SK-N-SH treated with all-trans-retinoic acid at 6 μM for 48 hours (cell line): ENCODE results near the gene LAMA5.

Experiments used
- ATAC-seq: fragments of 200-7000 bp; cut with Tn5 transposase; 3 replicates; pipeline ENCODE4 v1.9.1; 2020; ENCODE audit warnings: mild to moderate bottlenecking, moderate library complexity
- ARNTL ChIP-seq: fragments of 450-650 bp; formaldehyde crosslinking; IDR thresholded peaks from 2 replicates; pipeline ENCODE4 v1.5.0; 2020; ENCODE audit warnings: low read depth, mild to moderate bottlenecking, moderate library complexity, borderline replicate concordance
- BACH2 ChIP-seq: fragments of 250-450 bp; sonication (Bioruptor Pico); IDR thresholded peaks from 2 replicates; pipeline ENCODE4 v1.9.0; 2021; ENCODE audit warnings: mild to moderate bottlenecking, borderline replicate concordance
- CREB5 ChIP-seq: fragments of 250-450 bp; sonication (Bioruptor Pico); IDR thresholded peaks from 2 replicates; pipeline ENCODE4 v1.5.1; 2020; ENCODE audit warnings: low read depth, mild to moderate bottlenecking, moderate library complexity
- CSDC2 ChIP-seq: fragments of 250-450 bp; sonication (Bioruptor Pico); IDR thresholded peaks from 2 replicates; pipeline ENCODE4 v1.5.0; 2020; ENCODE audit warnings: mild to moderate bottlenecking, moderate library complexity
- CSRNP3 ChIP-seq: fragments of 250-450 bp; sonication (Bioruptor Pico); IDR thresholded peaks from 2 replicates; pipeline ENCODE4 v1.5.1; 2021; ENCODE audit warnings: mild to moderate bottlenecking, moderate library complexity
- ESRRG ChIP-seq: fragments of 250-450 bp; sonication (Bioruptor Pico); IDR thresholded peaks from 2 replicates; pipeline ENCODE4 v1.6.1; 2021; ENCODE audit warnings: mild to moderate bottlenecking
- GLIS3 ChIP-seq: fragments of 250-450 bp; sonication (Bioruptor Pico); IDR thresholded peaks from 2 replicates; pipeline ENCODE4 v1.5.0; 2020; ENCODE audit warnings: mild to moderate bottlenecking, moderate library complexity
- OSR1 ChIP-seq: fragments of 250-450 bp; sonication (Bioruptor Pico); IDR thresholded peaks from 2 replicates; pipeline ENCODE4 v1.8.0; 2022; ENCODE audit warnings: moderate library complexity, mild to moderate bottlenecking, inconsistent platforms
- PATZ1 ChIP-seq: fragments of 250-450 bp; sonication (Bioruptor Pico); IDR thresholded peaks from 2 replicates; pipeline ENCODE4 v1.8.0; 2020; ENCODE audit warnings: mild to moderate bottlenecking, moderate library complexity, borderline replicate concordance
- POU6F1 ChIP-seq: fragments of 250-450 bp; sonication (Bioruptor Pico); IDR thresholded peaks from 2 replicates; pipeline ENCODE4 v1.8.0; 2021; ENCODE audit warnings: low read depth, mild to moderate bottlenecking, moderate library complexity, borderline replicate concordance
- PPARA ChIP-seq: fragments of 250-450 bp; sonication (Bioruptor Pico); IDR thresholded peaks from 2 replicates; pipeline ENCODE4 v1.5.0; 2020; ENCODE audit warnings: mild to moderate bottlenecking, borderline replicate concordance
- RARB ChIP-seq: fragments of 250-450 bp; sonication (Bioruptor Pico); IDR thresholded peaks from 2 replicates; pipeline ENCODE4 v1.8.0; 2021; ENCODE audit warnings: mild to moderate bottlenecking, moderate library complexity
- SNAI2 ChIP-seq: fragments of 250-450 bp; sonication (Bioruptor Pico); IDR thresholded peaks from 2 replicates; pipeline ENCODE4 v1.5.0; 2020; ENCODE audit warnings: mild to moderate bottlenecking, moderate library complexity
- TCF4 ChIP-seq: fragments of 250-450 bp; sonication (Bioruptor Pico); IDR thresholded peaks from 2 replicates; pipeline ENCODE4 v1.8.0; 2021; ENCODE audit warnings: mild to moderate bottlenecking, moderate library complexity, borderline replicate concordance
- TOX ChIP-seq: fragments of 250-450 bp; sonication (Bioruptor Pico); IDR thresholded peaks from 2 replicates; pipeline ENCODE4 v1.8.0; 2021; ENCODE audit warnings: mild to moderate bottlenecking, moderate library complexity, borderline replicate concordance
- TSHZ2 ChIP-seq: fragments of 250-450 bp; sonication (Bioruptor Pico); IDR thresholded peaks from 2 replicates; pipeline ENCODE4 v1.5.0; 2020; ENCODE audit warnings: mild to moderate bottlenecking, moderate library complexity
- ZC3H10 ChIP-seq: fragments of 250-450 bp; sonication (Bioruptor Pico); IDR thresholded peaks from 2 replicates; pipeline ENCODE4 v1.5.1; 2021; ENCODE audit warnings: mild to moderate bottlenecking, moderate library complexity
- ZFP3 ChIP-seq: fragments of 250-450 bp; sonication (Bioruptor Pico); IDR thresholded peaks from 2 replicates; pipeline ENCODE4 v1.5.0; 2020; ENCODE audit warnings: mild to moderate bottlenecking, moderate library complexity
- ZFP30 ChIP-seq: fragments of 450-650 bp; formaldehyde crosslinking; IDR thresholded peaks from 2 replicates; pipeline ENCODE4 v1.5.0; 2022; ENCODE audit warnings: mild to moderate bottlenecking, moderate library complexity
- ZNF565 ChIP-seq: fragments of 450-650 bp; formaldehyde crosslinking; conservative IDR thresholded peaks from 2 replicates; pipeline ENCODE4 v1.5.0; 2020; ENCODE audit warnings: low read depth, mild to moderate bottlenecking, moderate library complexity
- ZNF70 ChIP-seq: fragments of 450-650 bp; formaldehyde crosslinking; IDR thresholded peaks from 2 replicates; pipeline ENCODE4 v1.5.0; 2020; ENCODE audit warnings: mild to moderate bottlenecking, moderate library complexity
- ZNF8 ChIP-seq: fragments of 450-650 bp; formaldehyde crosslinking; IDR thresholded peaks from 2 replicates; pipeline ENCODE4 v1.5.0; 2020; ENCODE audit warnings: mild to moderate bottlenecking, moderate library complexity

The LAMA5 gene

GRCh38 chr20:62404112-62404665, 37.1 kb upstream of the LAMA5 start:
- no peak for ATAC-seq
- TF ChIP-seq POU6F1 (CRISPR knock-in tag) (no peak), GLIS3 (no peak), TOX (no peak), ESRRG (CRISPR knock-in tag) (no peak), ZC3H10 (no peak), ZNF8 (no peak), SNAI2 (CRISPR knock-in tag) (no peak), CSDC2 (CRISPR knock-in tag) (no peak), PPARA (no peak), ZNF70 (CRISPR knock-in tag) (no peak)

- TF ChIP-seq POU6F1 (CRISPR knock-in tag) (no peak), GLIS3 (no peak), ZC3H10 (no peak), TSHZ2 (CRISPR knock-in tag) (no peak), CSRNP3 (CRISPR knock-in tag) (no peak), ZNF8 (no peak), CSDC2 (CRISPR knock-in tag) (no peak), TOX (no peak), BACH2 (CRISPR knock-in tag) (no peak), ZFP30 (CRISPR knock-in tag) (no peak), ZFP3 (CRISPR knock-in tag) (no peak), PPARA (no peak), TCF4 (no peak), RARB (no peak), ARNTL (no peak)
- TF ChIP-seq, all 23 proteins: peak for 0
- ATAC-seq: no peak
These were observed 36.2 kb upstream of the LAMA5 start for GRCh38 chr20:62403331-62403730.

GRCh38 chr20:62402456-62403150, 35.5 kb upstream of the LAMA5 start:
- no peak for ATAC-seq
- no peak for TF ChIP-seq CREB5 (CRISPR knock-in tag)
- TF ChIP-seq ARNTL: no peak
- TF ChIP-seq ZNF8: no peak
- TF ChIP-seq OSR1 (CRISPR knock-in tag): no peak
- no peak for TF ChIP-seq PATZ1 (CRISPR knock-in tag)
- TF ChIP-seq TCF4: no peak
- TF ChIP-seq ZNF565: no peak
- no peak for TF ChIP-seq GLIS3
- TF ChIP-seq CSRNP3 (CRISPR knock-in tag): no peak
- no peak for TF ChIP-seq POU6F1 (CRISPR knock-in tag)
- TF ChIP-seq ZC3H10: no peak
- TF ChIP-seq CSDC2 (CRISPR knock-in tag): no peak
